ENCODE data around the gene BRME1. TPM values are rescaled to one million over a fixed set of nuclear protein-coding genes. Genes with fewer than 3 reads are reported as not detected.

Gene BRME1
- total and polyA plus RNA-seq, 2 of the 13 experiments (the other 11 are each of a cell fraction or from before 2014, with no cell fraction given): 0.74 to 1.5 TPM

GRCh38 chr19:13833330-13834243, 72.3 kb downstream of the BRME1 start (continued):
- TF ChIP-seq MXD3 (CRISPR knock-in tag; IDR thresholded peaks at IDR 0.05) (0 out of 2 replicates have a peak, but pooled peaks have one; percentile 51), CEBPB (IDR thresholded peaks at IDR 0.05; ENCODE audit: borderline replicate concordance, low read depth, low read length) (0 out of 2 replicates have a peak, but pooled peaks have one; percentile 2), PRDM15 (CRISPR knock-in tag; IDR thresholded peaks at IDR 0.05) (0 out of 2 replicates have a peak, but pooled peaks have one; percentile 51), ZNF670 (CRISPR knock-in tag; IDR thresholded peaks at IDR 0.05; ENCODE audit: borderline replicate concordance) (peak; percentile 65; the same call in 1 of the 2 replicates), POGK (CRISPR knock-in tag; conservative IDR thresholded peaks at IDR 0.05) (peak; percentile 56; the same call in 1 of the 2 replicates), ZFP90 (CRISPR knock-in tag; IDR thresholded peaks at IDR 0.05; ENCODE audit: borderline replicate concordance) (peak; percentile 61; the same call in 1 of the 2 replicates), MXI1 (IDR thresholded peaks at IDR 0.05; ENCODE audit: borderline replicate concordance, low read depth, low read length) (0 out of 3 replicates have a peak, but pooled peaks have one; percentile 8), MAFF (IDR thresholded peaks at IDR 0.05; ENCODE audit: low read depth, low read length) (no peak), MED13 (CRISPR knock-in tag; IDR thresholded peaks at IDR 0.05) (peak; percentile 71; the same call in 1 of the 2 replicates), ZNF572 (CRISPR knock-in tag; IDR thresholded peaks at IDR 0.05) (0 out of 2 replicates have a peak, but pooled peaks have one; percentile 36), SP5 (CRISPR knock-in tag; IDR thresholded peaks at IDR 0.05; ENCODE audit: borderline replicate concordance, low read depth) (peak; percentile 19; the same call in 1 of the 2 replicates), XRCC5 (optimal IDR thresholded peaks at IDR 0.05; ENCODE audit: low read length) (peak; percentile 72), AGO2 (optimal IDR thresholded peaks at IDR 0.05; ENCODE audit: low read depth, low read length) (peak; percentile 92), ZMYM2 (CRISPR knock-in tag; IDR thresholded peaks at IDR 0.05) (no peak), ELF3 (CRISPR knock-in tag; IDR thresholded peaks at IDR 0.05) (peak; percentile 59; the same call in 1 of the 2 replicates), LCORL (IDR thresholded peaks at IDR 0.05) (no peak), LCORL (CRISPR knock-in tag; IDR thresholded peaks at IDR 0.05) (0 out of 2 replicates have a peak, but pooled peaks have one; percentile 45), ZSCAN25 (CRISPR knock-in tag; IDR thresholded peaks at IDR 0.05) (0 out of 2 replicates have a peak, but pooled peaks have one; percentile 36), RAD21 (CRISPR knock-in tag; IDR thresholded peaks at IDR 0.05) (peak; percentile 79), MYPOP (CRISPR knock-in tag; IDR thresholded peaks at IDR 0.05) (peak; percentile 39; the same call in 1 of the 2 replicates), RFXAP (CRISPR knock-in tag; IDR thresholded peaks at IDR 0.05; ENCODE audit: borderline replicate concordance) (0 out of 2 replicates have a peak, but pooled peaks have one; percentile 57), ZNF747 (CRISPR knock-in tag; IDR thresholded peaks at IDR 0.05; ENCODE audit: borderline replicate concordance) (no peak)
